Fibroblast of lung (primary cell): ENCODE measurements around the gene HTR2C. TPM values are rescaled to one million over a fixed set of nuclear protein-coding genes. Genes with fewer than 3 reads are reported as not detected.

Source experiments
- DNase-seq, 2 donors: peaks; one replicate each; pipeline versions ENCODE4 v3.0.0 to v3.0.0-alpha.2; 2010; ENCODE audit warnings: low read depth in 2 of 2
- H2AFZ ChIP-seq: 2 replicates; pipeline ENCODE4 v1.5.1; 2012; ENCODE audit warnings: low read length, control low read depth, inconsistent platforms
- H3K27ac ChIP-seq: 2 replicates; pipeline ENCODE4 v1.5.1; 2011; ENCODE audit warnings: low read length, control low read depth; ENCODE audit not compliant: insufficient read depth
- H3K27me3 ChIP-seq: 2 replicates; pipeline ENCODE4 v1.5.1; 2011; ENCODE audit warnings: mild to moderate bottlenecking, low read length; ENCODE audit not compliant: control insufficient read depth, insufficient read depth
- H3K36me3 ChIP-seq: 2 replicates; pipeline ENCODE4 v1.5.1; 2011; ENCODE audit warnings: low read length; ENCODE audit not compliant: control insufficient read depth, insufficient read depth
- H3K4me1 ChIP-seq: 2 replicates; pipeline ENCODE4 v1.5.1; 2011; ENCODE audit warnings: low read length; ENCODE audit not compliant: control insufficient read depth, insufficient read depth; ENCODE audit errors: extremely low read depth
- H3K4me2 ChIP-seq: 2 replicates; pipeline ENCODE4 v1.5.1; 2011; ENCODE audit warnings: low read length, control low read depth; ENCODE audit not compliant: insufficient read depth; ENCODE audit errors: extremely low read depth
- H3K4me3 ChIP-seq, 4 experiments: fragments of 200-600 bp in 1 of 4; sonication (generic) in 1 of 4; replicated peaks in 1 of 4; 2 replicates each; pipeline ENCODE4 v1.5.1; 2011 to 2016; ENCODE audit warnings: low read length in 4 of 4, low read depth in 3 of 4, mild to moderate bottlenecking in 3 of 4, control low read depth in 2 of 4, inconsistent platforms in 1 of 4, mixed read lengths in 1 of 4; ENCODE audit not compliant: insufficient read depth in 1 of 4; ENCODE audit errors: control extremely low read depth in 1 of 4
- H3K79me2 ChIP-seq: 2 replicates; pipeline ENCODE4 v1.5.1; 2012; ENCODE audit warnings: mild to moderate bottlenecking, low read length, inconsistent platforms; ENCODE audit not compliant: control insufficient read depth, insufficient read depth
- H3K9ac ChIP-seq: 2 replicates; pipeline ENCODE4 v1.5.1; 2011; ENCODE audit warnings: mild to moderate bottlenecking, low read length, control low read depth; ENCODE audit not compliant: insufficient read depth
- H3K9me3 ChIP-seq: 2 replicates; pipeline ENCODE4 v1.5.1; 2012; ENCODE audit warnings: low read depth, low read length; ENCODE audit not compliant: control insufficient read depth, insufficient read depth
- H4K20me1 ChIP-seq: 2 replicates; pipeline ENCODE4 v1.5.1; 2011; ENCODE audit warnings: low read length; ENCODE audit not compliant: control insufficient read depth, insufficient read depth; ENCODE audit errors: extremely low read depth
- EZH2 ChIP-seq: IDR thresholded peaks from 2 replicates; pipeline ENCODE4 v1.5.1; 2012; ENCODE audit warnings: low read length, control low read depth, mild to moderate bottlenecking; ENCODE audit errors: missing control alignments
- polyA plus RNA-seq, 2 donors: library from polyadenylated mRNA; depleted of rRNA in 1 of 2; stranded (reverse) in 1 of 2; unstranded in 1 of 2; fragments of >200 nt; gene quantifications; 2 replicates each; pipeline ENCODE4 v1.2.1, GENCODE V29; 2011 to 2012; ENCODE audit warnings: missing spikeins in 1 of 2
- total RNA-seq: library from RNA; depleted of rRNA; stranded (reverse); fragments of >200 nt; gene quantifications from 2 replicates; pipeline ENCODE4 v1.2.1, GENCODE V29; 2014
- TF ChIP-seq, protein P1 (sequence below), 2 donors: IDR thresholded peaks in 1 of 2; conservative IDR thresholded peaks in 1 of 2; 1 replicate in 1 of 2; 2 replicates in 1 of 2; pipeline ENCODE4 v1.5.1; 2011 to 2012; ENCODE audit warnings: low read length in 2 of 2, control low read depth in 1 of 2, inconsistent platforms in 1 of 2, low read depth in 1 of 2, mild to moderate bottlenecking in 1 of 2

Gene HTR2C
- total and polyA plus RNA-seq, 2 donors (not counting 1 experiment from before 2014, with no cell fraction given), result not detected

GRCh38 chrX:114615765-114616164 is 31.9 kb downstream of the HTR2C start:
- H4K20me1 ChIP-seq, result no peaks in the 10 kb centered on the region
- no peaks in the 10 kb centered on the region for H3K9me3 ChIP-seq
- no peaks in the 10 kb centered on the region for H3K27me3 ChIP-seq
- no peaks in the 10 kb centered on the region for H3K4me1 ChIP-seq
- H3K79me2 ChIP-seq, result no peaks in the 10 kb centered on the region
- H3K4me3 ChIP-seq, result no peak overlapping the region
- no peak overlapping the region for H3K27ac ChIP-seq
- no peak for TF ChIP-seq EZH2
- TF ChIP-seq, protein P1, sequence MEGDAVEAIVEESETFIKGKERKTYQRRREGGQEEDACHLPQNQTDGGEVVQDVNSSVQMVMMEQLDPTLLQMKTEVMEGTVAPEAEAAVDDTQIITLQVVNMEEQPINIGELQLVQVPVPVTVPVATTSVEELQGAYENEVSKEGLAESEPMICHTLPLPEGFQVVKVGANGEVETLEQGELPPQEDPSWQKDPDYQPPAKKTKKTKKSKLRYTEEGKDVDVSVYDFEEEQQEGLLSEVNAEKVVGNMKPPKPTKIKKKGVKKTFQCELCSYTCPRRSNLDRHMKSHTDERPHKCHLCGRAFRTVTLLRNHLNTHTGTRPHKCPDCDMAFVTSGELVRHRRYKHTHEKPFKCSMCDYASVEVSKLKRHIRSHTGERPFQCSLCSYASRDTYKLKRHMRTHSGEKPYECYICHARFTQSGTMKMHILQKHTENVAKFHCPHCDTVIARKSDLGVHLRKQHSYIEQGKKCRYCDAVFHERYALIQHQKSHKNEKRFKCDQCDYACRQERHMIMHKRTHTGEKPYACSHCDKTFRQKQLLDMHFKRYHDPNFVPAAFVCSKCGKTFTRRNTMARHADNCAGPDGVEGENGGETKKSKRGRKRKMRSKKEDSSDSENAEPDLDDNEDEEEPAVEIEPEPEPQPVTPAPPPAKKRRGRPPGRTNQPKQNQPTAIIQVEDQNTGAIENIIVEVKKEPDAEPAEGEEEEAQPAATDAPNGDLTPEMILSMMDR (conservative IDR thresholded peaks at IDR 0.05 in 1 of 2, IDR thresholded peaks at IDR 0.05 in 1 of 2; ENCODE audit: low read depth in 1 of 2, low read length in 2 of 2), result no peak
- H3K36me3 ChIP-seq, result no peaks in the 10 kb centered on the region
- no peak overlapping the region for H3K4me2 ChIP-seq
- no peak overlapping the region for H2AFZ ChIP-seq
- DNase-seq, result peak in 1 of 2 donors; percentile 1
- no peak overlapping the region for H3K9ac ChIP-seq

- H3K27me3 ChIP-seq, result no peaks in the 10 kb centered on the region
- H3K9me3 ChIP-seq, result no peaks in the 10 kb centered on the region
- DNase-seq, result no peak
- no peak overlapping the region for H3K4me3 ChIP-seq
- no peaks in the 10 kb centered on the region for H3K79me2 ChIP-seq
- H3K27ac ChIP-seq, result no peak overlapping the region
- H3K4me2 ChIP-seq, result no peak overlapping the region
- H4K20me1 ChIP-seq, result no peaks in the 10 kb centered on the region
- H2AFZ ChIP-seq, result no peak overlapping the region
- H3K36me3 ChIP-seq, result no peaks in the 10 kb centered on the region
- TF ChIP-seq, protein P1 (conservative IDR thresholded peaks at IDR 0.05 in 1 of 2, IDR thresholded peaks at IDR 0.05 in 1 of 2; ENCODE audit: low read depth in 1 of 2, low read length in 2 of 2), result peak; percentile 43 to 44
- no peak for TF ChIP-seq EZH2
- H3K9ac ChIP-seq, result no peak overlapping the region
- no peaks in the 10 kb centered on the region for H3K4me1 ChIP-seq
Observed at GRCh38 chrX:114619874-114620273, 36.0 kb downstream of the HTR2C start.

DNA sequence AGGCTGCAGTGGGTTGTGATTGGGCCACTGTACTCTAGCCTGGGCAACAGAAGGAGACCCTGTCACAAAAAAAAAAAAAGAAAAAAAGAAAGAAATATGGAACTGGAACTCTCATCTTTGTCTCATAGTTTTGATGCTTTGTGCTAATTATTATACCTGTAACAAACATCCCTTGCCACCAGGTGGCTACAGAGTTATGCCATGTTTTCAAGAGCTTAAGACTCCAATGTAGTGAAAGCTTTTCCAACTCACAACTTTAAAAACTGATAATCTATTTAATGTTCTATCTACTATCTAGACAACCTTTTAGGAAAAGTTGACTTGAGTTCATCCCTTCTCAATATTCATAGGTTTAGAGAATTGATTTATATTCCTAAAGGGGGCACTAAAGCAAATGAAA is 42.4 kb downstream of the HTR2C start:
- no peaks in the 10 kb centered on the region for H3K79me2 ChIP-seq
- DNase-seq, result peak; percentile 4 to 8
- no peaks in the 10 kb centered on the region for H3K36me3 ChIP-seq
- H3K27me3 ChIP-seq, result no peaks in the 10 kb centered on the region
- no peak overlapping the region for H3K27ac ChIP-seq
- no peak overlapping the region for H3K9ac ChIP-seq
- no peak overlapping the region for H3K4me2 ChIP-seq
- TF ChIP-seq, protein P1 (conservative IDR thresholded peaks at IDR 0.05 in 1 of 2, IDR thresholded peaks at IDR 0.05 in 1 of 2; ENCODE audit: low read depth in 1 of 2, low read length in 2 of 2), result peak; percentile 18 to 19
- no peak for TF ChIP-seq EZH2
- H3K9me3 ChIP-seq, result no peaks in the 10 kb centered on the region
- no peak overlapping the region for H3K4me3 ChIP-seq
- no peaks in the 10 kb centered on the region for H4K20me1 ChIP-seq
- no peak overlapping the region for H2AFZ ChIP-seq
- H3K4me1 ChIP-seq, result no peaks in the 10 kb centered on the region
